H1 (cell line): ENCODE data around the gene USP3. TPM values are rescaled to one million over a fixed set of nuclear protein-coding genes. Genes with fewer than 3 reads are reported as not detected.

ENCODE experiments used
- CTCF ChIA-PET: fragments of 300-600 bp; sonication (Branson Sonifier 250); formaldehyde crosslinking; loops from one replicate; lab custom pipeline; 2021; ENCODE audit not compliant: partially characterized antibody; lab: Charles Lee
- POLR2A ChIA-PET: fragments of 300-600 bp; sonication (Branson Sonifier 250); formaldehyde crosslinking; loops from one replicate; lab custom pipeline; 2021; ENCODE audit warnings: inconsistent platforms; ENCODE audit not compliant: partially characterized antibody; lab: Charles Lee
- DNase-seq, 2 experiments: peaks; one replicate each; pipeline versions ENCODE4 v3.0.0 to v3.0.0-alpha.2; 2010 to 2022; ENCODE audit warnings: low spot score in 2 of 2, low read depth in 1 of 2, mixed read lengths in 1 of 2
- FAIRE-seq: peaks from 2 replicates; lab custom pipeline; 2011; peaks lifted over from hg19 to GRCh38; lab: Jason Lieb, UNC
- H2AFZ ChIP-seq: 2 replicates; pipeline ENCODE4 v1.8.1; 2012; ENCODE audit warnings: low read length, inconsistent platforms
- H2AK5ac ChIP-seq: 2 replicates; pipeline ENCODE4 v1.6.1; 2013; ENCODE audit warnings: low read depth, low read length
- H2BK120ac ChIP-seq: replicated peaks from 2 replicates; pipeline ENCODE3; 2013; ENCODE audit warnings: low read depth, low read length, inconsistent platforms
- H2BK12ac ChIP-seq: 2 replicates; pipeline ENCODE4 v1.6.1; 2013; ENCODE audit warnings: low read depth, low read length
- H2BK15ac ChIP-seq: 2 replicates; pipeline ENCODE4 v1.6.1; 2013; ENCODE audit warnings: low read length
- H2BK20ac ChIP-seq: 2 replicates; pipeline ENCODE4 v1.6.1; 2013; ENCODE audit warnings: low read length
- H2BK5ac ChIP-seq: 2 replicates; pipeline ENCODE4 v1.6.1; 2013; ENCODE audit warnings: low read depth, low read length
- H3K14ac ChIP-seq: 2 replicates; pipeline ENCODE4 v1.6.1; 2013; ENCODE audit warnings: inconsistent platforms; ENCODE audit not compliant: insufficient read length
- H3K18ac ChIP-seq: 2 replicates; pipeline ENCODE4 v1.6.1; 2013; ENCODE audit warnings: low read length; ENCODE audit errors: extremely low read depth
- H3K23ac ChIP-seq: 2 replicates; pipeline ENCODE4 v1.6.1; 2013; ENCODE audit warnings: inconsistent platforms; ENCODE audit not compliant: insufficient read length
- H3K23me2 ChIP-seq: 2 replicates; pipeline ENCODE4 v1.6.1; 2013; ENCODE audit warnings: low read depth, low read length
- H3K27ac ChIP-seq: 2 replicates; pipeline ENCODE4 v1.6.1; 2011; ENCODE audit warnings: low read depth, low read length, inconsistent platforms
- H3K27me3 ChIP-seq, 4 experiments: replicated peaks in 1 of 4; 1 replicate in 1 of 4; 2 replicates in 3 of 4; pipeline versions ENCODE4 v1.6.1 to v1.8.1; 2011 to 2013; ENCODE audit warnings: low read length in 3 of 4, mild to moderate bottlenecking in 3 of 4, inconsistent platforms in 2 of 4, mixed read lengths in 2 of 4, moderate library complexity in 1 of 4; ENCODE audit not compliant: control insufficient read depth in 3 of 4, insufficient read depth in 3 of 4; ENCODE audit errors: extremely low read depth in 1 of 4
- H3K36me3 ChIP-seq, 4 experiments: 2 replicates each; pipeline versions ENCODE4 v1.6.1 to v1.8.1; 2011 to 2013; ENCODE audit warnings: mild to moderate bottlenecking in 4 of 4, low read length in 3 of 4, moderate library complexity in 2 of 4, control low read depth in 1 of 4, inconsistent platforms in 1 of 4; ENCODE audit not compliant: insufficient read depth in 4 of 4, control insufficient read depth in 2 of 4
- H3K4ac ChIP-seq: replicated peaks from 2 replicates; pipeline ENCODE3; 2013; ENCODE audit warnings: low read length, low read depth, mixed read lengths, inconsistent platforms; ENCODE audit not compliant: insufficient read length
- H3K4me1 ChIP-seq, 4 experiments: replicated peaks in 1 of 4; 1 replicate in 1 of 4; 2 replicates in 3 of 4; pipeline versions ENCODE4 v1.6.1 to v1.8.1; 2011 to 2013; ENCODE audit warnings: low read length in 3 of 4, inconsistent platforms in 2 of 4, mixed read lengths in 1 of 4; ENCODE audit not compliant: insufficient read depth in 4 of 4, control insufficient read depth in 3 of 4
- H3K4me2 ChIP-seq, 2 experiments: 2 replicates each; pipeline versions ENCODE4 v1.6.1 to v1.8.1; 2011 to 2013; ENCODE audit warnings: low read depth in 2 of 2, low read length in 2 of 2, control low read depth in 1 of 2, inconsistent platforms in 1 of 2, mild to moderate bottlenecking in 1 of 2; ENCODE audit not compliant: insufficient read depth in 1 of 2
- H3K4me3 ChIP-seq, 4 experiments: fragments of 200-600, 300-600 bp in 1 of 4; sonication (generic), shearing (Covaris generic), sonication (Bioruptor Twin) in 1 of 4; 2 replicates each; pipeline versions ENCODE4 v1.5.1 to v1.8.1; 2011 to 2016; ENCODE audit warnings: low read length in 4 of 4, low read depth in 3 of 4, control low read depth in 2 of 4, inconsistent platforms in 2 of 4, mild to moderate bottlenecking in 2 of 4, mixed read lengths in 1 of 4, moderate library complexity in 1 of 4; ENCODE audit not compliant: insufficient read depth in 2 of 4; ENCODE audit errors: extremely low read depth in 1 of 4
- H3K56ac ChIP-seq: replicated peaks from 2 replicates; pipeline ENCODE3; 2013; ENCODE audit warnings: low read depth, mild to moderate bottlenecking, mixed read lengths, low read length, inconsistent platforms; ENCODE audit not compliant: insufficient read length
- H3K79me1 ChIP-seq: 2 replicates; pipeline ENCODE4 v1.6.1; 2013; ENCODE audit warnings: low read depth, low read length, control low read depth
- H3K79me2 ChIP-seq, 2 experiments: 2 replicates each; pipeline versions ENCODE4 v1.6.1 to v1.8.1; 2012 to 2013; ENCODE audit warnings: low read length in 2 of 2, mild to moderate bottlenecking in 2 of 2, inconsistent platforms in 1 of 2; ENCODE audit not compliant: insufficient read depth in 2 of 2, control insufficient read depth in 1 of 2
- H3K9ac ChIP-seq, 4 experiments: replicated peaks in 1 of 4; 1 replicate in 1 of 4; 2 replicates in 3 of 4; pipeline versions ENCODE4 v1.6.1 to v1.8.1; 2011 to 2013; ENCODE audit warnings: low read depth in 3 of 4, low read length in 3 of 4, control low read depth in 2 of 4, mild to moderate bottlenecking in 2 of 4, moderate library complexity in 2 of 4, inconsistent platforms in 1 of 4; ENCODE audit errors: extremely low read depth in 1 of 4
- H3K9me3 ChIP-seq, 2 experiments: 2 replicates each; pipeline versions ENCODE4 v1.6.1 to v1.8.1; 2012 to 2013; ENCODE audit warnings: mild to moderate bottlenecking in 2 of 2, moderate library complexity in 2 of 2, control low read depth in 1 of 2, inconsistent platforms in 1 of 2, low read depth in 1 of 2, low read length in 1 of 2, mixed read lengths in 1 of 2; ENCODE audit not compliant: insufficient read depth in 2 of 2
- H4K20me1 ChIP-seq, 2 experiments: replicated peaks in 1 of 2; 2 replicates each; pipeline versions ENCODE3 to v1.8.1; 2011 to 2013; ENCODE audit warnings: inconsistent platforms in 2 of 2, low read length in 2 of 2, mild to moderate bottlenecking in 1 of 2; ENCODE audit not compliant: insufficient read depth in 2 of 2, control insufficient read depth in 1 of 2
- H4K5ac ChIP-seq: 2 replicates; pipeline ENCODE4 v1.6.1; 2013; ENCODE audit warnings: low read length, low read depth, mixed read lengths, inconsistent platforms; ENCODE audit not compliant: insufficient read length
- H4K8ac ChIP-seq: 2 replicates; pipeline ENCODE4 v1.8.0; 2013; ENCODE audit warnings: mild to moderate bottlenecking, moderate library complexity, low read length, inconsistent platforms; ENCODE audit not compliant: insufficient read depth; ENCODE audit errors: extremely low read depth
- H4K91ac ChIP-seq: replicated peaks from 2 replicates; pipeline ENCODE3; 2013; ENCODE audit warnings: low read length, mixed read lengths, inconsistent platforms; ENCODE audit not compliant: insufficient read length
- FOSL1 ChIP-seq: IDR thresholded peaks from 2 replicates; pipeline ENCODE4 v1.6.1; 2011; ENCODE audit warnings: mild to moderate bottlenecking, low read depth, low read length, moderate library complexity; ENCODE audit not compliant: insufficient read depth
- KDM5A ChIP-seq: fragments of 200-600 bp; IDR thresholded peaks from 2 replicates; pipeline ENCODE4 v1.7.1; 2012; ENCODE audit warnings: mild to moderate bottlenecking, low read length, inconsistent platforms, mixed read lengths
- PHF8 ChIP-seq: fragments of 200-600 bp; sonication (generic); conservative IDR thresholded peaks from 2 replicates; pipeline ENCODE4 v1.7.1; 2012; ENCODE audit warnings: low read depth, mild to moderate bottlenecking, inconsistent platforms, low read length, moderate library complexity
- SIN3A ChIP-seq, 2 experiments: IDR thresholded peaks in 1 of 2; conservative IDR thresholded peaks in 1 of 2; 2 replicates each; pipeline ENCODE4 v1.6.1; 2011 to 2012; ENCODE audit warnings: low read length in 2 of 2, improper control_type of control experiment in 1 of 2, low read depth in 1 of 2, mild to moderate bottlenecking in 1 of 2
- TCF12 ChIP-seq: IDR thresholded peaks from 2 replicates; pipeline ENCODE4 v1.6.1; 2011; ENCODE audit warnings: low read depth, mild to moderate bottlenecking, low read length
- WGBS, 2 experiments: shearing (Covaris generic) in 1 of 2; methylation state at CpG; one replicate each; pipeline versions ENCODE4 v1.1.6 to v1.1.7; 2013 to 2015; ENCODE audit warnings: low lambda C conversion rate in 2 of 2, mixed read lengths in 2 of 2, inconsistent platforms in 1 of 2, low coverage in 1 of 2, missing lambda C conversion rate in 1 of 2; ENCODE audit not compliant: insufficient replicate concordance in 2 of 2, insufficient coverage in 1 of 2, insufficient read length in 1 of 2; ENCODE audit errors: extremely low coverage in 1 of 2, missing lambda C conversion rate in 1 of 2; 5-methylcytosine and 5-hydroxymethylcytosine counted together
- polyA plus RNA-seq, 7 experiments: library from polyadenylated mRNA; depleted of rRNA in 3 of 7; stranded (reverse) in 5 of 7; unstranded in 2 of 7; fragments of >200 nt in 5 of 7; fragments of 200-250 nt in 2 of 7; gene quantifications; 1 replicate in 5 of 7; 2 replicates in 1 of 7; 4 replicates in 1 of 7; pipeline versions ENCODE4 v1.2.1 to v1.2.3, GENCODE V29; 2011 to 2013; ENCODE audit warnings: missing spikeins in 2 of 7, mixed read lengths in 2 of 7
- total RNA-seq: library from RNA; stranded (reverse); fragmentation: NEBNext Ultra II Directional; extraction: Animal tissue kit (Norgen Biotek cat#: 25700); gene quantifications from 2 replicates; pipeline ENCODE4 v1.2.1, GENCODE V29; 2021
- TF ChIP-seq, protein P1 (sequence below): IDR thresholded peaks from 2 replicates; pipeline ENCODE4 v1.6.1; 2012; ENCODE audit warnings: inconsistent platforms

The USP3 gene
- total and polyA plus RNA-seq, 2 of the 8 experiments (the other 6 are each of a cell fraction or from before 2014, with no cell fraction given) = 15.5 to 16.2 TPM

DNA sequence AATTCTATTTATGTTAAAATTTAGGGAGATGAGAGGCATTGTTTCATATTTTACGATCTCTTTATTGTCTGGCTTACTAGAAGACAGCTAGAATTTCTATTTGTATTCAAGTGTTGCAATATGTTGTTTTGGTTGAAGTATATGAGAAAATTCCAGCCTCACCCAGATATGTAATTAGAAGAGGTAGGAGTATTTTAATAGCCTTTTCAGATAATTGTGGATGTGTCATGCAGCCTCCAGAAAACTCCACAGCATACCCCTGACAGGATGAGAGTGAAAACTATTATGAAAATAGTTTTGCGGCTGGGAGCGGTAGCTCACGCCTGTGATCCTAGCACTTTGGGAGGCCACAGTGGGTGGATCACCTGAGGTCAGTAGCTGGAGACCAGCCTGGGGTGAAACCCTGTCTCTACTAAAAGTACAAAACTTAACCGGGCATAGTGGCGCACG lies 21.5 kb upstream of the USP3 start:
- no peak overlapping the region for H3K27ac ChIP-seq
- no peaks in the 10 kb centered on the region for H3K9me3 ChIP-seq
- FAIRE-seq (no peak), DNase-seq (no peak)
- H4K5ac ChIP-seq = no peak overlapping the region
- H3K4ac ChIP-seq = no peak overlapping the region
- H3K23me2 ChIP-seq = no peaks in the 10 kb centered on the region
- no peaks in the 10 kb centered on the region for H3K36me3 ChIP-seq
- H3K23ac ChIP-seq = no peak overlapping the region
- H3K4me2 ChIP-seq = no peak overlapping the region
- no peak overlapping the region for H4K91ac ChIP-seq
- H3K9ac ChIP-seq = no peak overlapping the region
- H2AFZ ChIP-seq = no peak overlapping the region
- no peak overlapping the region for H2BK20ac ChIP-seq
- no peaks in the 10 kb centered on the region for H3K79me1 ChIP-seq
- H3K4me1 ChIP-seq = peaks cover 0 to 3% (median 2%) of the 10 kb centered on the region in 4 experiments; a peak in 5 of 7 replicates
- no peak overlapping the region for H3K14ac ChIP-seq
- no peak overlapping the region for H2BK5ac ChIP-seq
- H2BK12ac ChIP-seq = no peak overlapping the region
- WGBS, 2 experiments = 98% methylated on average over 4 of the region's 7 CpGs; no CpG with 5 or more reads in 1 of the 2 experiments
- peaks cover 0 to 2% (median under 1%) of the 10 kb centered on the region in 4 experiments; a peak in 2 of 7 replicates for H3K27me3 ChIP-seq
- no peak overlapping the region for H2AK5ac ChIP-seq
- H4K8ac ChIP-seq = no peak overlapping the region
- no peaks in the 10 kb centered on the region for H3K79me2 ChIP-seq
- H2BK120ac ChIP-seq = no peak overlapping the region
- ChIA-PET POLR2A (interaction anchor here (0.7 kb wide), 1 partner anchor 117 kb away, joined by 3 read pairs; no protein-coding TSS in a partner anchor), CTCF (interaction anchor here (1.0 to 4.1 kb wide), 4 partner anchors 15 to 127 kb away, joined by 3 to 20 read pairs (median 12); partner anchors contain the start of gene USP3)
- H4K20me1 ChIP-seq = no peaks in the 10 kb centered on the region
- no peak overlapping the region for H3K18ac ChIP-seq
- H3K56ac ChIP-seq = no peak overlapping the region
- no peak overlapping the region for H2BK15ac ChIP-seq
- H3K4me3 ChIP-seq = no peak overlapping the region
- no peak for TF ChIP-seq KDM5A
- TF ChIP-seq TCF12 = no peak
- TF ChIP-seq SIN3A (conservative IDR thresholded peaks at IDR 0.05 in 1 of 2, IDR thresholded peaks at IDR 0.05 in 1 of 2; ENCODE audit: low read depth in 1 of 2, low read length in 2 of 2) = no peak
- TF ChIP-seq PHF8 = no peak
- TF ChIP-seq, protein P1, sequence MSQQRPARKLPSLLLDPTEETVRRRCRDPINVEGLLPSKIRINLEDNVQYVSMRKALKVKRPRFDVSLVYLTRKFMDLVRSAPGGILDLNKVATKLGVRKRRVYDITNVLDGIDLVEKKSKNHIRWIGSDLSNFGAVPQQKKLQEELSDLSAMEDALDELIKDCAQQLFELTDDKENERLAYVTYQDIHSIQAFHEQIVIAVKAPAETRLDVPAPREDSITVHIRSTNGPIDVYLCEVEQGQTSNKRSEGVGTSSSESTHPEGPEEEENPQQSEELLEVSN = no peak
- TF ChIP-seq FOSL1 = no peak
